H1 (cell line): Measurements from ENCODE around the gene RAB31. TPM values are rescaled to one million over a fixed set of nuclear protein-coding genes. Genes with fewer than 3 reads are reported as not detected.

Source experiments
- CTCF ChIA-PET: fragments of 300-600 bp; sonication (Branson Sonifier 250); formaldehyde crosslinking; loops from one replicate; lab custom pipeline; 2021; ENCODE audit not compliant: partially characterized antibody; lab: Charles Lee
- POLR2A ChIA-PET: fragments of 300-600 bp; sonication (Branson Sonifier 250); formaldehyde crosslinking; loops from one replicate; lab custom pipeline; 2021; ENCODE audit warnings: inconsistent platforms; ENCODE audit not compliant: partially characterized antibody; lab: Charles Lee
- DNase-seq, 2 experiments: peaks; one replicate each; pipeline versions ENCODE4 v3.0.0 to v3.0.0-alpha.2; 2010 to 2022; ENCODE audit warnings: low spot score in 2 of 2, low read depth in 1 of 2, mixed read lengths in 1 of 2
- FAIRE-seq: peaks from 2 replicates; lab custom pipeline; 2011; peaks lifted over from hg19 to GRCh38; lab: Jason Lieb, UNC
- H2AFZ ChIP-seq: 2 replicates; pipeline ENCODE4 v1.8.1; 2012; ENCODE audit warnings: low read length, inconsistent platforms
- H2AK5ac ChIP-seq: 2 replicates; pipeline ENCODE4 v1.6.1; 2013; ENCODE audit warnings: low read depth, low read length
- H2BK120ac ChIP-seq: replicated peaks from 2 replicates; pipeline ENCODE3; 2013; ENCODE audit warnings: low read depth, low read length, inconsistent platforms
- H2BK12ac ChIP-seq: 2 replicates; pipeline ENCODE4 v1.6.1; 2013; ENCODE audit warnings: low read depth, low read length
- H2BK15ac ChIP-seq: 2 replicates; pipeline ENCODE4 v1.6.1; 2013; ENCODE audit warnings: low read length
- H2BK20ac ChIP-seq: 2 replicates; pipeline ENCODE4 v1.6.1; 2013; ENCODE audit warnings: low read length
- H2BK5ac ChIP-seq: 2 replicates; pipeline ENCODE4 v1.6.1; 2013; ENCODE audit warnings: low read depth, low read length
- H3K14ac ChIP-seq: 2 replicates; pipeline ENCODE4 v1.6.1; 2013; ENCODE audit warnings: inconsistent platforms; ENCODE audit not compliant: insufficient read length
- H3K18ac ChIP-seq: 2 replicates; pipeline ENCODE4 v1.6.1; 2013; ENCODE audit warnings: low read length; ENCODE audit errors: extremely low read depth
- H3K23ac ChIP-seq: 2 replicates; pipeline ENCODE4 v1.6.1; 2013; ENCODE audit warnings: inconsistent platforms; ENCODE audit not compliant: insufficient read length
- H3K23me2 ChIP-seq: 2 replicates; pipeline ENCODE4 v1.6.1; 2013; ENCODE audit warnings: low read depth, low read length
- H3K27ac ChIP-seq: 2 replicates; pipeline ENCODE4 v1.6.1; 2011; ENCODE audit warnings: low read depth, low read length, inconsistent platforms
- H3K27me3 ChIP-seq, 4 experiments: replicated peaks in 1 of 4; 1 replicate in 1 of 4; 2 replicates in 3 of 4; pipeline versions ENCODE4 v1.6.1 to v1.8.1; 2011 to 2013; ENCODE audit warnings: low read length in 3 of 4, mild to moderate bottlenecking in 3 of 4, inconsistent platforms in 2 of 4, mixed read lengths in 2 of 4, moderate library complexity in 1 of 4; ENCODE audit not compliant: control insufficient read depth in 3 of 4, insufficient read depth in 3 of 4; ENCODE audit errors: extremely low read depth in 1 of 4
- H3K36me3 ChIP-seq, 4 experiments: 2 replicates each; pipeline versions ENCODE4 v1.6.1 to v1.8.1; 2011 to 2013; ENCODE audit warnings: mild to moderate bottlenecking in 4 of 4, low read length in 3 of 4, moderate library complexity in 2 of 4, control low read depth in 1 of 4, inconsistent platforms in 1 of 4; ENCODE audit not compliant: insufficient read depth in 4 of 4, control insufficient read depth in 2 of 4
- H3K4ac ChIP-seq: replicated peaks from 2 replicates; pipeline ENCODE3; 2013; ENCODE audit warnings: low read length, low read depth, mixed read lengths, inconsistent platforms; ENCODE audit not compliant: insufficient read length
- H3K4me1 ChIP-seq, 4 experiments: replicated peaks in 1 of 4; 1 replicate in 1 of 4; 2 replicates in 3 of 4; pipeline versions ENCODE4 v1.6.1 to v1.8.1; 2011 to 2013; ENCODE audit warnings: low read length in 3 of 4, inconsistent platforms in 2 of 4, mixed read lengths in 1 of 4; ENCODE audit not compliant: insufficient read depth in 4 of 4, control insufficient read depth in 3 of 4
- H3K4me2 ChIP-seq, 2 experiments: 2 replicates each; pipeline versions ENCODE4 v1.6.1 to v1.8.1; 2011 to 2013; ENCODE audit warnings: low read depth in 2 of 2, low read length in 2 of 2, control low read depth in 1 of 2, inconsistent platforms in 1 of 2, mild to moderate bottlenecking in 1 of 2; ENCODE audit not compliant: insufficient read depth in 1 of 2
- H3K4me3 ChIP-seq, 4 experiments: fragments of 200-600, 300-600 bp in 1 of 4; sonication (generic), shearing (Covaris generic), sonication (Bioruptor Twin) in 1 of 4; 2 replicates each; pipeline versions ENCODE4 v1.5.1 to v1.8.1; 2011 to 2016; ENCODE audit warnings: low read length in 4 of 4, low read depth in 3 of 4, control low read depth in 2 of 4, inconsistent platforms in 2 of 4, mild to moderate bottlenecking in 2 of 4, mixed read lengths in 1 of 4, moderate library complexity in 1 of 4; ENCODE audit not compliant: insufficient read depth in 2 of 4; ENCODE audit errors: extremely low read depth in 1 of 4
- H3K56ac ChIP-seq: replicated peaks from 2 replicates; pipeline ENCODE3; 2013; ENCODE audit warnings: low read depth, mild to moderate bottlenecking, mixed read lengths, low read length, inconsistent platforms; ENCODE audit not compliant: insufficient read length
- H3K79me1 ChIP-seq: 2 replicates; pipeline ENCODE4 v1.6.1; 2013; ENCODE audit warnings: low read depth, low read length, control low read depth
- H3K79me2 ChIP-seq, 2 experiments: 2 replicates each; pipeline versions ENCODE4 v1.6.1 to v1.8.1; 2012 to 2013; ENCODE audit warnings: low read length in 2 of 2, mild to moderate bottlenecking in 2 of 2, inconsistent platforms in 1 of 2; ENCODE audit not compliant: insufficient read depth in 2 of 2, control insufficient read depth in 1 of 2
- H3K9ac ChIP-seq, 4 experiments: replicated peaks in 1 of 4; 1 replicate in 1 of 4; 2 replicates in 3 of 4; pipeline versions ENCODE4 v1.6.1 to v1.8.1; 2011 to 2013; ENCODE audit warnings: low read depth in 3 of 4, low read length in 3 of 4, control low read depth in 2 of 4, mild to moderate bottlenecking in 2 of 4, moderate library complexity in 2 of 4, inconsistent platforms in 1 of 4; ENCODE audit errors: extremely low read depth in 1 of 4
- H3K9me3 ChIP-seq, 2 experiments: 2 replicates each; pipeline versions ENCODE4 v1.6.1 to v1.8.1; 2012 to 2013; ENCODE audit warnings: mild to moderate bottlenecking in 2 of 2, moderate library complexity in 2 of 2, control low read depth in 1 of 2, inconsistent platforms in 1 of 2, low read depth in 1 of 2, low read length in 1 of 2, mixed read lengths in 1 of 2; ENCODE audit not compliant: insufficient read depth in 2 of 2
- H4K20me1 ChIP-seq, 2 experiments: replicated peaks in 1 of 2; 2 replicates each; pipeline versions ENCODE3 to v1.8.1; 2011 to 2013; ENCODE audit warnings: inconsistent platforms in 2 of 2, low read length in 2 of 2, mild to moderate bottlenecking in 1 of 2; ENCODE audit not compliant: insufficient read depth in 2 of 2, control insufficient read depth in 1 of 2
- H4K5ac ChIP-seq: 2 replicates; pipeline ENCODE4 v1.6.1; 2013; ENCODE audit warnings: low read length, low read depth, mixed read lengths, inconsistent platforms; ENCODE audit not compliant: insufficient read length
- H4K8ac ChIP-seq: 2 replicates; pipeline ENCODE4 v1.8.0; 2013; ENCODE audit warnings: mild to moderate bottlenecking, moderate library complexity, low read length, inconsistent platforms; ENCODE audit not compliant: insufficient read depth; ENCODE audit errors: extremely low read depth
- H4K91ac ChIP-seq: replicated peaks from 2 replicates; pipeline ENCODE3; 2013; ENCODE audit warnings: low read length, mixed read lengths, inconsistent platforms; ENCODE audit not compliant: insufficient read length
- ATF3 ChIP-seq: IDR thresholded peaks from 2 replicates; pipeline ENCODE4 v1.6.1; 2011; ENCODE audit warnings: low read depth, mild to moderate bottlenecking, low read length; ENCODE audit not compliant: insufficient read depth
- CTCF ChIP-seq, 3 experiments: IDR thresholded peaks; 1 replicate in 2 of 3; 2 replicates in 1 of 3; pipeline versions ENCODE4 v1.5.1 to v1.6.1; 2011; ENCODE audit warnings: low read length in 3 of 3, mild to moderate bottlenecking in 3 of 3, inconsistent platforms in 2 of 3, low read depth in 1 of 3, moderate library complexity in 1 of 3; ENCODE audit not compliant: insufficient read depth in 1 of 3; ENCODE audit errors: control extremely low read depth in 1 of 3
- RAD21 ChIP-seq, 2 experiments: IDR thresholded peaks in 1 of 2; conservative IDR thresholded peaks in 1 of 2; 2 replicates each; pipeline ENCODE4 v1.6.1; 2011; ENCODE audit warnings: low read depth in 2 of 2, low read length in 2 of 2, improper control_type of control experiment in 1 of 2, inconsistent platforms in 1 of 2, mild to moderate bottlenecking in 1 of 2, moderate library complexity in 1 of 2
- WGBS, 2 experiments: shearing (Covaris generic) in 1 of 2; methylation state at CpG; one replicate each; pipeline versions ENCODE4 v1.1.6 to v1.1.7; 2013 to 2015; ENCODE audit warnings: low lambda C conversion rate in 2 of 2, mixed read lengths in 2 of 2, inconsistent platforms in 1 of 2, low coverage in 1 of 2, missing lambda C conversion rate in 1 of 2; ENCODE audit not compliant: insufficient replicate concordance in 2 of 2, insufficient coverage in 1 of 2, insufficient read length in 1 of 2; ENCODE audit errors: extremely low coverage in 1 of 2, missing lambda C conversion rate in 1 of 2; 5-methylcytosine and 5-hydroxymethylcytosine counted together
- polyA plus RNA-seq, 7 experiments: library from polyadenylated mRNA; depleted of rRNA in 3 of 7; stranded (reverse) in 5 of 7; unstranded in 2 of 7; fragments of >200 nt in 5 of 7; fragments of 200-250 nt in 2 of 7; gene quantifications; 1 replicate in 5 of 7; 2 replicates in 1 of 7; 4 replicates in 1 of 7; pipeline versions ENCODE4 v1.2.1 to v1.2.3, GENCODE V29; 2011 to 2013; ENCODE audit warnings: missing spikeins in 2 of 7, mixed read lengths in 2 of 7
- total RNA-seq: library from RNA; stranded (reverse); fragmentation: NEBNext Ultra II Directional; extraction: Animal tissue kit (Norgen Biotek cat#: 25700); gene quantifications from 2 replicates; pipeline ENCODE4 v1.2.1, GENCODE V29; 2021

Gene RAB31
- total and polyA plus RNA-seq, 2 of the 8 experiments (the other 6 are each of a cell fraction or from before 2014, with no cell fraction given) = 15.2 to 40.9 TPM

GRCh38 chr18:9683418-9684396 is 24.4 kb upstream of the RAB31 start:
- Histone ChIP-seq H3K14ac (no peak overlapping the region), H2BK20ac (no peak overlapping the region), H3K27me3 (no peaks in the 10 kb centered on the region), H3K4ac (no peak overlapping the region), H4K20me1 (no peaks in the 10 kb centered on the region), H4K91ac (peak overlapping the region; percentile 22), H2BK15ac (no peak overlapping the region), H2BK120ac (no peak overlapping the region), H2AK5ac (no peak overlapping the region), H3K23ac (no peak overlapping the region), H2BK12ac (no peak overlapping the region), H3K4me3 (no peak overlapping the region), H3K4me2 (no peak overlapping the region), H3K9me3 (no peaks in the 10 kb centered on the region), H2AFZ (peak overlapping the region; percentile 77)
- WGBS, 2 experiments = 89% methylated on average over 9 of the region's 9 CpGs; no CpG with 5 or more reads in 1 of the 2 experiments
- DNase-seq = no peak
- ChIA-PET POLR2A (no interaction called here), CTCF (interaction anchor here (0.7 to 3.1 kb wide), 10 partner anchors 13 to 109 kb away, joined by 3 to 9 read pairs (median 4); no protein-coding TSS in a partner anchor)
- no peak for FAIRE-seq
- TF ChIP-seq RAD21 (IDR thresholded peaks at IDR 0.05 in 1 of 2, conservative IDR thresholded peaks at IDR 0.05 in 1 of 2; ENCODE audit: low read depth in 2 of 2, low read length in 2 of 2) = peak; percentile 44 to 54; a peak in 3 of 4 replicates
- no peak for TF ChIP-seq ATF3
- TF ChIP-seq CTCF (IDR thresholded peaks at IDR 0.05; ENCODE audit: control extremely low read depth in 1 of 3, insufficient read depth in 1 of 3, low read depth in 1 of 3, low read length in 3 of 3) = peak; percentile 23 to 37 (median 24)
- TF ChIP-seq, all 59 proteins: peak for 2
- H3K9ac ChIP-seq = no peak overlapping the region
- no peaks in the 10 kb centered on the region for H3K36me3 ChIP-seq
- H4K8ac ChIP-seq = no peak overlapping the region
- no peak overlapping the region for H4K5ac ChIP-seq
- H3K79me1 ChIP-seq = no peaks in the 10 kb centered on the region
- peaks cover 0 to 9% (median 5%) of the 10 kb centered on the region in 4 experiments; a peak in 3 of 7 replicates for H3K4me1 ChIP-seq
- no peaks in the 10 kb centered on the region for H3K79me2 ChIP-seq
- H3K23me2 ChIP-seq = no peaks in the 10 kb centered on the region
- H2BK5ac ChIP-seq = no peak overlapping the region
- no peak overlapping the region for H3K27ac ChIP-seq
- no peak overlapping the region for H3K56ac ChIP-seq
- no peak overlapping the region for H3K18ac ChIP-seq
